HepG2 (cell line): ENCODE results near the gene PDE4D. TPM values are rescaled to one million over a fixed set of nuclear protein-coding genes. Genes with fewer than 3 reads are reported as not detected.

ENCODE experiments used
- ATAC-seq: fragments of 200-7000 bp; cut with Tn5 transposase; 3 replicates; pipeline ENCODE4 v1.9.1; 2020; ENCODE audit warnings: mild to moderate bottlenecking, moderate library complexity
- BruUV-seq: library from RNA; stranded (reverse); fragments of 400-500 nt; replicated peaks from 2 replicates; lab custom pipeline; 2021; lab: Mats Ljungman, UMichigan
- CTCF ChIA-PET: fragments of 300-600 bp; formaldehyde crosslinking; extraction: SDS; loops from one replicate; lab custom pipeline; 2021; ENCODE audit warnings: low total read pairs, inconsistent platforms, low intra/inter-chr PET ratio; lab: Yijun Ruan, JAX
- POLR2A ChIA-PET: fragments of 350-600 bp; sonication (Branson Sonifier 250); formaldehyde crosslinking; loops from one replicate; lab custom pipeline; 2020; ENCODE audit warnings: antibody characterized with exemption, inconsistent platforms; lab: Yijun Ruan, JAX
- DNase-seq: peaks from one replicate; pipeline ENCODE4 v3.0.0-alpha.2; 2015; ENCODE audit warnings: low spot score
- FAIRE-seq: peaks from 3 replicates; lab custom pipeline; 2011; peaks lifted over from hg19 to GRCh38; lab: Jason Lieb, UNC
- H2AFZ ChIP-seq: one replicate; pipeline ENCODE4 v1.6.1; 2011; ENCODE audit warnings: low read length, inconsistent platforms
- H3K27ac ChIP-seq: fragments of 300-600 bp; 3 replicates; pipeline ENCODE4 v1.8.0; 2011; ENCODE audit warnings: mixed run types, mild to moderate bottlenecking, mixed read lengths, low read length, inconsistent platforms; ENCODE audit not compliant: insufficient read depth; ENCODE audit errors: extremely low read length
- H3K27me3 ChIP-seq, 2 experiments: fragments of 200-600 bp in 1 of 2; 2 replicates in 1 of 2; 3 replicates in 1 of 2; pipeline versions ENCODE4 v1.6.0 to v1.8.0; 2011; ENCODE audit warnings: low read length in 2 of 2, mild to moderate bottlenecking in 2 of 2, moderate library complexity in 2 of 2, inconsistent platforms in 1 of 2; ENCODE audit not compliant: insufficient read depth in 2 of 2, control insufficient read depth in 1 of 2
- H3K36me3 ChIP-seq, 2 experiments: fragments of 200-600 bp in 1 of 2; replicated peaks in 1 of 2; 2 replicates in 1 of 2; 3 replicates in 1 of 2; pipeline versions ENCODE4 v1.5.1 to v1.8.0; 2011; ENCODE audit warnings: low read length in 2 of 2, inconsistent platforms in 1 of 2; ENCODE audit not compliant: insufficient read depth in 2 of 2, control insufficient read depth in 1 of 2
- H3K4me1 ChIP-seq: 2 replicates; pipeline ENCODE4 v1.5.1; 2012; ENCODE audit warnings: low read length, inconsistent platforms; ENCODE audit not compliant: insufficient read depth
- H3K4me2 ChIP-seq: 2 replicates; pipeline ENCODE4 v1.6.0; 2011; ENCODE audit warnings: low read depth, low read length, inconsistent platforms
- H3K4me3 ChIP-seq, 3 experiments: fragments of 200-600 bp in 1 of 3; sonication (generic), shearing (Covaris generic) in 1 of 3; replicated peaks in 1 of 3; 2 replicates each; pipeline ENCODE4 v1.5.1; 2011 to 2016; ENCODE audit warnings: low read length in 3 of 3, inconsistent platforms in 2 of 3, low read depth in 2 of 3, mild to moderate bottlenecking in 2 of 3, control low read depth in 1 of 3, mixed read lengths in 1 of 3; ENCODE audit not compliant: insufficient read depth in 1 of 3
- H3K79me2 ChIP-seq: one replicate; pipeline ENCODE4 v1.6.1; 2011; ENCODE audit warnings: low read length, inconsistent platforms; ENCODE audit not compliant: insufficient read depth
- H3K9ac ChIP-seq: 2 replicates; pipeline ENCODE4 v1.6.0; 2011; ENCODE audit warnings: mild to moderate bottlenecking, low read depth, low read length, inconsistent platforms; ENCODE audit not compliant: insufficient read depth
- H3K9me3 ChIP-seq: 2 replicates; pipeline ENCODE4 v1.5.1; 2012; ENCODE audit warnings: mild to moderate bottlenecking, low read length
- H4K20me1 ChIP-seq: 2 replicates; pipeline ENCODE4 v1.6.0; 2011; ENCODE audit warnings: inconsistent platforms, mild to moderate bottlenecking, low read length, moderate library complexity; ENCODE audit not compliant: insufficient read depth
- BORCS8-MEF2B ChIP-seq: sonication (generic); formaldehyde crosslinking; IDR thresholded peaks from 2 replicates; pipeline ENCODE4 v1.8.0; 2022; ENCODE audit warnings: mild to moderate bottlenecking, missing genetic modification reagents
- NBN ChIP-seq: fragments of 450-650 bp; conservative IDR thresholded peaks from 2 replicates; pipeline ENCODE4 v1.6.1; 2017
- PHF8 ChIP-seq: sonication (generic); formaldehyde crosslinking; IDR thresholded peaks from 2 replicates; pipeline ENCODE4 v1.5.0; 2020; ENCODE audit warnings: missing genetic modification reagents
- POLR2A ChIP-seq, 2 experiments: IDR thresholded peaks; 2 replicates each; pipeline ENCODE4 v1.6.1; 2011; ENCODE audit warnings: low read depth in 2 of 2, low read length in 2 of 2, mild to moderate bottlenecking in 1 of 2, moderate library complexity in 1 of 2; ENCODE audit not compliant: insufficient read depth in 1 of 2
- SRF ChIP-seq: IDR thresholded peaks from 2 replicates; pipeline ENCODE4 v1.6.1; 2011; ENCODE audit warnings: mild to moderate bottlenecking, low read depth, low read length, moderate library complexity
- ZBTB42 ChIP-seq: sonication (generic); formaldehyde crosslinking; IDR thresholded peaks from 2 replicates; pipeline ENCODE4 v1.5.0; 2020; ENCODE audit warnings: mild to moderate bottlenecking, missing genetic modification reagents
- ZNF230 ChIP-seq: sonication (generic); formaldehyde crosslinking; IDR thresholded peaks from 2 replicates; pipeline ENCODE4 v1.4.0; 2020; ENCODE audit warnings: mild to moderate bottlenecking, missing genetic modification reagents
- ZNF282 ChIP-seq: fragments of 450-650 bp; IDR thresholded peaks from 2 replicates; pipeline ENCODE4 v1.6.1; 2018; ENCODE audit not compliant: partially characterized antibody
- ZNF598 ChIP-seq: sonication (generic); formaldehyde crosslinking; IDR thresholded peaks from 2 replicates; pipeline ENCODE4 v1.5.1; 2020; ENCODE audit warnings: mild to moderate bottlenecking, missing genetic modification reagents, borderline replicate concordance
- WGBS: methylation state at CpG from one replicate; pipeline ENCODE4 v1.1.6; 2017; ENCODE audit warnings: low lambda C conversion rate; 5-methylcytosine and 5-hydroxymethylcytosine counted together
- in situ Hi-C: cut with HindIII; loops from 2 replicates; pipeline ENCODE4 v1.10.0; 2017; ENCODE audit warnings: low pct_unique_long_range_greater_than_20kb; ENCODE audit not compliant: extremely low pct_ligation_motif_present
- intact Hi-C: fragments of 100-400 bp; cut with micrococcal nuclease; formaldehyde crosslinking; loops from one replicate; pipeline ENCODE4 v1.10.0; 2022; ENCODE audit not compliant: unreplicated experiment
- polyA plus RNA-seq, 8 experiments: library from polyadenylated mRNA; depleted of rRNA in 3 of 8; stranded (reverse) in 7 of 8; unstranded in 1 of 8; fragments of >200 nt; fragmentation: Illumina TruSeq in 4 of 8; extraction: Trizol in 4 of 8; gene quantifications; 2 replicates each; pipeline versions ENCODE4 v1.2.1 to v1.2.3, GENCODE V29; 2011 to 2016; ENCODE audit warnings: low read depth in 4 of 8, missing spikeins in 1 of 8, mixed read lengths in 1 of 8; ENCODE audit not compliant: insufficient read depth in 1 of 8
- total RNA-seq, 5 experiments: library from RNA; depleted of rRNA; stranded (reverse); fragments of >200 nt; fragmentation: Illumina TruSeq; extraction: Trizol; gene quantifications; 2 replicates each; pipeline ENCODE4 v1.2.3, GENCODE V29; 2016; ENCODE audit warnings: low read depth in 1 of 5
- TF ChIP-seq, protein P1 (sequence below): sonication (generic); formaldehyde crosslinking; IDR thresholded peaks from 2 replicates; pipeline ENCODE4 v1.4.0; 2020; ENCODE audit warnings: missing genetic modification reagents, borderline replicate concordance
- TF ChIP-seq, protein P2 (sequence below): sonication (generic); formaldehyde crosslinking; IDR thresholded peaks from 2 replicates; pipeline ENCODE4 v1.5.0; 2020; ENCODE audit warnings: mild to moderate bottlenecking, missing genetic modification reagents, borderline replicate concordance
- TF ChIP-seq, protein P3 (sequence below): sonication (generic); formaldehyde crosslinking; IDR thresholded peaks from 2 replicates; pipeline ENCODE4 v1.8.1; 2023; ENCODE audit warnings: mild to moderate bottlenecking, missing genetic modification reagents

PDE4D gene
- total and polyA plus RNA-seq, 2 of the 13 experiments (the other 11 are each of a cell fraction or from before 2014, with no cell fraction given), result 7.0 to 12.2 TPM

DNA sequence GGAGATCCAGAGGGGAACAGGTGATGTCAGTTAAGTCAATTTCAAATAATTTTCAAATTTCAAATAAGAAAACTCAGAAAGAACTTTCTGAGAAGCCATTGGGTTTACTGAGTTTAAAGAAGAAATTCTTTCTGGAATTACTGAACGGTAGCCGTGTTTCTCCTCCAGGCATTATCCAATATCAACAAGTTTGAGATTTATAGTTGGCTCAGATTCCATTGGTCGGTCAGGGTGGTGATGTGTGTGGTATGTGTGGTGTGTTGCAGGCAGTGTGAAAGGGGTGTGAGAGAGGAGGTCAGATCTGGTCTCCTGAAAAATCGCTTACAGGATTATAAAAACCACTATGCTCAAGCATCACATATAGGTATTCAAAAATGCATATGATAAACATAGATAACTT, 60.1 kb downstream of the PDE4D start:
- DNase-seq, result no peak
- in situ Hi-C loops, result no loop called here
- TF ChIP-seq BORCS8-MEF2B (no peak), POLR2A (IDR thresholded peaks at IDR 0.05; ENCODE audit: insufficient read depth in 1 of 2, low read depth in 2 of 2, low read length in 2 of 2) (no peak), NBN (no peak), ZNF282 (no peak), ZNF230 (CRISPR knock-in tag) (no peak), PHF8 (CRISPR knock-in tag) (no peak), SRF (no peak), ZBTB42 (CRISPR knock-in tag) (no peak), ZNF598 (CRISPR knock-in tag) (no peak)
- TF ChIP-seq, protein P1, sequence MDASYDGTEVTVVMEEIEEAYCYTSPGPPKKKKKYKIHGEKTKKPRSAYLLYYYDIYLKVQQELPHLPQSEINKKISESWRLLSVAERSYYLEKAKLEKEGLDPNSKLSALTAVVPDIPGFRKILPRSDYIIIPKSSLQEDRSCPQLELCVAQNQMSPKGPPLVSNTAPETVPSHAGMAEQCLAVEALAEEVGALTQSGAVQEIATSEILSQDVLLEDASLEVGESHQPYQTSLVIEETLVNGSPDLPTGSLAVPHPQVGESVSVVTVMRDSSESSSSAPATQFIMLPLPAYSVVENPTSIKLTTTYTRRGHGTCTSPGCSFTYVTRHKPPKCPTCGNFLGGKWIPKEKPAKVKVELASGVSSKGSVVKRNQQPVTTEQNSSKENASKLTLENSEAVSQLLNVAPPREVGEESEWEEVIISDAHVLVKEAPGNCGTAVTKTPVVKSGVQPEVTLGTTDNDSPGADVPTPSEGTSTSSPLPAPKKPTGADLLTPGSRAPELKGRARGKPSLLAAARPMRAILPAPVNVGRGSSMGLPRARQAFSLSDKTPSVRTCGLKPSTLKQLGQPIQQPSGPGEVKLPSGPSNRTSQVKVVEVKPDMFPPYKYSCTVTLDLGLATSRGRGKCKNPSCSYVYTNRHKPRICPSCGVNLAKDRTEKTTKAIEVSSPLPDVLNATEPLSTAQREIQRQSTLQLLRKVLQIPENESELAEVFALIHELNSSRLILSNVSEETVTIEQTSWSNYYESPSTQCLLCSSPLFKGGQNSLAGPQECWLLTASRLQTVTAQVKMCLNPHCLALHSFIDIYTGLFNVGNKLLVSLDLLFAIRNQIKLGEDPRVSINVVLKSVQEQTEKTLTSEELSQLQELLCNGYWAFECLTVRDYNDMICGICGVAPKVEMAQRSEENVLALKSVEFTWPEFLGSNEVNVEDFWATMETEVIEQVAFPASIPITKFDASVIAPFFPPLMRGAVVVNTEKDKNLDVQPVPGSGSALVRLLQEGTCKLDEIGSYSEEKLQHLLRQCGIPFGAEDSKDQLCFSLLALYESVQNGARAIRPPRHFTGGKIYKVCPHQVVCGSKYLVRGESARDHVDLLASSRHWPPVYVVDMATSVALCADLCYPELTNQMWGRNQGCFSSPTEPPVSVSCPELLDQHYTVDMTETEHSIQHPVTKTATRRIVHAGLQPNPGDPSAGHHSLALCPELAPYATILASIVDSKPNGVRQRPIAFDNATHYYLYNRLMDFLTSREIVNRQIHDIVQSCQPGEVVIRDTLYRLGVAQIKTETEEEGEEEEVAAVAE (CRISPR knock-in tag), result no peak
- TF ChIP-seq, protein P2, sequence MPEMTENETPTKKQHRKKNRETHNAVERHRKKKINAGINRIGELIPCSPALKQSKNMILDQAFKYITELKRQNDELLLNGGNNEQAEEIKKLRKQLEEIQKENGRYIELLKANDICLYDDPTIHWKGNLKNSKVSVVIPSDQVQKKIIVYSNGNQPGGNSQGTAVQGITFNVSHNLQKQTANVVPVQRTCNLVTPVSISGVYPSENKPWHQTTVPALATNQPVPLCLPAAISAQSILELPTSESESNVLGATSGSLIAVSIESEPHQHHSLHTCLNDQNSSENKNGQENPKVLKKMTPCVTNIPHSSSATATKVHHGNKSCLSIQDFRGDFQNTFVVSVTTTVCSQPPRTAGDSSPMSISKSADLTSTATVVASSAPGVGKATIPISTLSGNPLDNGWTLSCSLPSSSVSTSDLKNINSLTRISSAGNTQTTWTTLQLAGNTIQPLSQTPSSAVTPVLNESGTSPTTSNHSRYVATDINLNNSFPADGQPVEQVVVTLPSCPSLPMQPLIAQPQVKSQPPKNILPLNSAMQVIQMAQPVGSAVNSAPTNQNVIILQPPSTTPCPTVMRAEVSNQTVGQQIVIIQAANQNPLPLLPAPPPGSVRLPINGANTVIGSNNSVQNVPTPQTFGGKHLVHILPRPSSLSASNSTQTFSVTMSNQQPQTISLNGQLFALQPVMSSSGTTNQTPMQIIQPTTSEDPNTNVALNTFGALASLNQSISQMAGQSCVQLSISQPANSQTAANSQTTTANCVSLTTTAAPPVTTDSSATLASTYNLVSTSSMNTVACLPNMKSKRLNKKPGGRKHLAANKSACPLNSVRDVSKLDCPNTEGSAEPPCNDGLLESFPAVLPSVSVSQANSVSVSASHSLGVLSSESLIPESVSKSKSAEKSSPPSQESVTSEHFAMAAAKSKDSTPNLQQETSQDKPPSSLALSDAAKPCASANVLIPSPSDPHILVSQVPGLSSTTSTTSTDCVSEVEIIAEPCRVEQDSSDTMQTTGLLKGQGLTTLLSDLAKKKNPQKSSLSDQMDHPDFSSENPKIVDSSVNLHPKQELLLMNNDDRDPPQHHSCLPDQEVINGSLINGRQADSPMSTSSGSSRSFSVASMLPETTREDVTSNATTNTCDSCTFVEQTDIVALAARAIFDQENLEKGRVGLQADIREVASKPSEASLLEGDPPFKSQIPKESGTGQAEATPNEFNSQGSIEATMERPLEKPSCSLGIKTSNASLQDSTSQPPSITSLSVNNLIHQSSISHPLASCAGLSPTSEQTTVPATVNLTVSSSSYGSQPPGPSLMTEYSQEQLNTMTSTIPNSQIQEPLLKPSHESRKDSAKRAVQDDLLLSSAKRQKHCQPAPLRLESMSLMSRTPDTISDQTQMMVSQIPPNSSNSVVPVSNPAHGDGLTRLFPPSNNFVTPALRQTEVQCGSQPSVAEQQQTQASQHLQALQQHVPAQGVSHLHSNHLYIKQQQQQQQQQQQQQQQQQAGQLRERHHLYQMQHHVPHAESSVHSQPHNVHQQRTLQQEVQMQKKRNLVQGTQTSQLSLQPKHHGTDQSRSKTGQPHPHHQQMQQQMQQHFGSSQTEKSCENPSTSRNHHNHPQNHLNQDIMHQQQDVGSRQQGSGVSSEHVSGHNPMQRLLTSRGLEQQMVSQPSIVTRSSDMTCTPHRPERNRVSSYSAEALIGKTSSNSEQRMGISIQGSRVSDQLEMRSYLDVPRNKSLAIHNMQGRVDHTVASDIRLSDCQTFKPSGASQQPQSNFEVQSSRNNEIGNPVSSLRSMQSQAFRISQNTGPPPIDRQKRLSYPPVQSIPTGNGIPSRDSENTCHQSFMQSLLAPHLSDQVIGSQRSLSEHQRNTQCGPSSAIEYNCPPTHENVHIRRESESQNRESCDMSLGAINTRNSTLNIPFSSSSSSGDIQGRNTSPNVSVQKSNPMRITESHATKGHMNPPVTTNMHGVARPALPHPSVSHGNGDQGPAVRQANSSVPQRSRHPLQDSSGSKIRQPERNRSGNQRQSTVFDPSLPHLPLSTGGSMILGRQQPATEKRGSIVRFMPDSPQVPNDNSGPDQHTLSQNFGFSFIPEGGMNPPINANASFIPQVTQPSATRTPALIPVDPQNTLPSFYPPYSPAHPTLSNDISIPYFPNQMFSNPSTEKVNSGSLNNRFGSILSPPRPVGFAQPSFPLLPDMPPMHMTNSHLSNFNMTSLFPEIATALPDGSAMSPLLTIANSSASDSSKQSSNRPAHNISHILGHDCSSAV (CRISPR knock-in tag), result no peak
- TF ChIP-seq, protein P3, sequence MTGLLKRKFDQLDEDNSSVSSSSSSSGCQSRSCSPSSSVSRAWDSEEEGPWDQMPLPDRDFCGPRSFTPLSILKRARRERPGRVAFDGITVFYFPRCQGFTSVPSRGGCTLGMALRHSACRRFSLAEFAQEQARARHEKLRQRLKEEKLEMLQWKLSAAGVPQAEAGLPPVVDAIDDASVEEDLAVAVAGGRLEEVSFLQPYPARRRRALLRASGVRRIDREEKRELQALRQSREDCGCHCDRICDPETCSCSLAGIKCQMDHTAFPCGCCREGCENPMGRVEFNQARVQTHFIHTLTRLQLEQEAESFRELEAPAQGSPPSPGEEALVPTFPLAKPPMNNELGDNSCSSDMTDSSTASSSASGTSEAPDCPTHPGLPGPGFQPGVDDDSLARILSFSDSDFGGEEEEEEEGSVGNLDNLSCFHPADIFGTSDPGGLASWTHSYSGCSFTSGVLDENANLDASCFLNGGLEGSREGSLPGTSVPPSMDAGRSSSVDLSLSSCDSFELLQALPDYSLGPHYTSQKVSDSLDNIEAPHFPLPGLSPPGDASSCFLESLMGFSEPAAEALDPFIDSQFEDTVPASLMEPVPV (CRISPR knock-in tag), result no peak

More for the DNA sequence above, 60.1 kb downstream of the PDE4D start:
- Histone ChIP-seq H3K4me3 (no peak overlapping the region), H3K9me3 (no peaks in the 10 kb centered on the region), H3K79me2 (no peaks in the 10 kb centered on the region), H3K36me3 (no peaks in the 10 kb centered on the region), H3K9ac (no peak overlapping the region), H4K20me1 (no peaks in the 10 kb centered on the region), H3K4me1 (peaks cover 32% of the 10 kb centered on the region), H3K27ac (no peak overlapping the region), H3K27me3 (no peaks in the 10 kb centered on the region), H2AFZ (no peak overlapping the region), H3K4me2 (no peak overlapping the region)
- intact Hi-C loops, result no loop called here
- WGBS, result 81% methylated on average over 4 of the region's 4 CpGs
- FAIRE-seq (no peak), ATAC-seq (no peak)
- POLR2A ChIA-PET, result no interaction called here
- CTCF ChIA-PET, result no interaction called here
- no TSS peak for BruUV-seq
